ENCODE measurements around the gene C1orf35.

C1orf35 gene

GRCh38 chr1:228065543-228066347, 37.4 kb downstream of the C1orf35 start:
- POLR2A ChIA-PET: interaction anchor here (2.1 kb wide), 1 partner anchor 16 kb away, joined by 8 read pairs; the partner anchor contains the start of gene ARF1
- TF ChIP-seq TARDBP (IDR thresholded peaks at IDR 0.05) (no peak), ELF4 (IDR thresholded peaks at IDR 0.05) (no peak), FOXA1 (IDR thresholded peaks at IDR 0.05) (no peak), FOXM1 (IDR thresholded peaks at IDR 0.05; ENCODE audit: borderline replicate concordance) (no peak)
- DNase-seq (ENCODE audit: extremely low spot score): no peak
- CTCF ChIA-PET: no interaction called here

DNA sequence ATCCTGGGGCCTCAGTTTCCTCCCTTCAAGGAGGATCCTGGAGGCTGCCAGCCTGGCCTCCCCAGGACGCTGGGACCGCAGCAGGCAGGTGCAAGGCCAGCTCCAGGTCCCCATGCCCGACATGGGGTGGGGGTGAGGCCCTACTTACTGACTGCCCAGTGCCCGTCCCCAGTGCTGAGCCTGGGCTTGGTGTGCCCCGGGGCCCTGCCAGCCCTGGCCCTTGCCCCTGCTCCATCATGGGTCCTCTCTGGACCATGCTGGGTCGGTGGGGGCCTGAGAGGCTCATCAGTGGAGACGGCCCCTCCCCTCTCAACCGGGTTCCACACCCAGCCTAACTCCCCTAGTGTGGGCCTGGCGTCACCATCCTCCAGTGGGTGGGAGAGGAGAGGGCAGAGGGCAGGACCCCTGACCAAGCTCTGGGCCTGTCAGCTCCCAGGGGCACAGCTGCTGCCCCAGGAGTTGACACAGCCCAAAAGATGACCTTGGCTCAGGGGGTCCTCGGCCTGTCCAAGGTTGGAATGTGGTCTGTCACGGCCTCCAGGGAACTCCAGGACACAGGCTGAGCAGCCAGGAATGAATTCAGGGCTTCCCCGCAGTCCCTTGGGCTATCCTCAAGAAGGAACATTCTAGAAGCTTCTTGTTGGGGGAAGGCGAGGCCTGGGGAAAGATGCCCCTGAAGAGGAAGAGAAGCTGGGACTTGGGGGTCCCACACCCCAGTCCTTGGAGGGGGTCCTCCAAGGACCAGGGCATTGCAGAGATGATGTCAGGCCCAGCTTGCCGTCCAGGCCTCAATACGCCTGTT, 38.2 kb downstream of the C1orf35 start:
- DNase-seq (ENCODE audit: extremely low spot score): no peak
- no peak for TF ChIP-seq FOXA1 (IDR thresholded peaks at IDR 0.05)
- no peak for TF ChIP-seq HDGF (IDR thresholded peaks at IDR 0.05; ENCODE audit: borderline replicate concordance)
- no peak for TF ChIP-seq ARNT (IDR thresholded peaks at IDR 0.05)
- no peak for TF ChIP-seq ELF4 (IDR thresholded peaks at IDR 0.05)
- no peak for TF ChIP-seq FOXM1 (IDR thresholded peaks at IDR 0.05; ENCODE audit: borderline replicate concordance)
- TF ChIP-seq SUZ12 (IDR thresholded peaks at IDR 0.05): no peak
- no peak for TF ChIP-seq NFRKB (IDR thresholded peaks at IDR 0.05)
- no peak for TF ChIP-seq L3MBTL2 (conservative IDR thresholded peaks at IDR 0.05)
- no peak for TF ChIP-seq TARDBP (IDR thresholded peaks at IDR 0.05)
- TF ChIP-seq LEF1 (IDR thresholded peaks at IDR 0.05; ENCODE audit: borderline replicate concordance): no peak
- no peak for TF ChIP-seq BHLHE40 (IDR thresholded peaks at IDR 0.05; ENCODE audit: borderline replicate concordance)
- TF ChIP-seq CTBP1 (IDR thresholded peaks at IDR 0.05; ENCODE audit: borderline replicate concordance): no peak
- TF ChIP-seq, protein P1, sequence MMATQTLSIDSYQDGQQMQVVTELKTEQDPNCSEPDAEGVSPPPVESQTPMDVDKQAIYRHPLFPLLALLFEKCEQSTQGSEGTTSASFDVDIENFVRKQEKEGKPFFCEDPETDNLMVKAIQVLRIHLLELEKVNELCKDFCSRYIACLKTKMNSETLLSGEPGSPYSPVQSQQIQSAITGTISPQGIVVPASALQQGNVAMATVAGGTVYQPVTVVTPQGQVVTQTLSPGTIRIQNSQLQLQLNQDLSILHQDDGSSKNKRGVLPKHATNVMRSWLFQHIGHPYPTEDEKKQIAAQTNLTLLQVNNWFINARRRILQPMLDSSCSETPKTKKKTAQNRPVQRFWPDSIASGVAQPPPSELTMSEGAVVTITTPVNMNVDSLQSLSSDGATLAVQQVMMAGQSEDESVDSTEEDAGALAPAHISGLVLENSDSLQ (IDR thresholded peaks at IDR 0.05): no peak
- no peak for TF ChIP-seq FOXK2 (IDR thresholded peaks at IDR 0.05)
- TF ChIP-seq ZNF384 (IDR thresholded peaks at IDR 0.05): no peak
- no peak for TF ChIP-seq SP1 (IDR thresholded peaks at IDR 0.05)
- ChIA-PET POLR2A (no interaction called here), CTCF (no interaction called here)

- no peak for DNase-seq (ENCODE audit: extremely low spot score)
- ChIA-PET POLR2A (no interaction called here), CTCF (no interaction called here)
- no peak for TF ChIP-seq ARNT (IDR thresholded peaks at IDR 0.05)
- TF ChIP-seq SUZ12 (IDR thresholded peaks at IDR 0.05): no peak
- TF ChIP-seq ZNF384 (IDR thresholded peaks at IDR 0.05): no peak
- no peak for TF ChIP-seq LEF1 (IDR thresholded peaks at IDR 0.05; ENCODE audit: borderline replicate concordance)
- TF ChIP-seq NFRKB (IDR thresholded peaks at IDR 0.05): no peak
- no peak for TF ChIP-seq FOXA1 (IDR thresholded peaks at IDR 0.05)
- no peak for TF ChIP-seq TARDBP (IDR thresholded peaks at IDR 0.05)
- TF ChIP-seq FOXM1 (IDR thresholded peaks at IDR 0.05; ENCODE audit: borderline replicate concordance): no peak
- TF ChIP-seq, protein P1 (IDR thresholded peaks at IDR 0.05): no peak
- TF ChIP-seq L3MBTL2 (conservative IDR thresholded peaks at IDR 0.05): no peak
- no peak for TF ChIP-seq HDGF (IDR thresholded peaks at IDR 0.05; ENCODE audit: borderline replicate concordance)
- TF ChIP-seq SP1 (IDR thresholded peaks at IDR 0.05): no peak
- no peak for TF ChIP-seq FOXK2 (IDR thresholded peaks at IDR 0.05)
- no peak for TF ChIP-seq BHLHE40 (IDR thresholded peaks at IDR 0.05; ENCODE audit: borderline replicate concordance)
Observed at GRCh38 chr1:228064296-228064695, 38.8 kb downstream of the C1orf35 start.

GRCh38 chr1:228063251-228064191, 39.6 kb downstream of the C1orf35 start:
- TF ChIP-seq BHLHE40 (IDR thresholded peaks at IDR 0.05; ENCODE audit: borderline replicate concordance) (no peak), SUZ12 (IDR thresholded peaks at IDR 0.05) (no peak), FOXM1 (IDR thresholded peaks at IDR 0.05; ENCODE audit: borderline replicate concordance) (no peak)
- ChIA-PET CTCF (no interaction called here), POLR2A (no interaction called here)
- DNase-seq (ENCODE audit: extremely low spot score): no peak

DNA sequence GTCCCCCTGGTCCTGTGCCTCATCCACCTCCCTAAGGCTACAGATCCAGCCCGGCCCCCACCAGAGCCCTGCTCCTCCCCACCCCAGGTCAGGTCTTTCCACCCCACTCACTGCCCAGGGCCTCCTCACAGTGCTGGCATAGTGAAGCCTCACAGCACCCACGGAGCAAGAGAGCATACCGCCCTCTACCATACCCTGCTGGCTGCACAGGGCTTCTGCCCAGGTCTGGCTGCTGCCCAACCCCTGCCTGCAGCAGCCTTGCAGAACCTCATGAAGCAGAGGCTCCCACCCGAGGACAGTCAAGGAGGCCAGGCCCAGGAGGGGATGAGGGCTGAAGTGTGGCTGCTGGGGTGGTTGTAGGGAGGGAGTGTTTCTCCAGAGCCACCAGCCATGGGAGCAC, 40.3 kb downstream of the C1orf35 start:
- ChIA-PET CTCF (no interaction called here), POLR2A (no interaction called here)
- TF ChIP-seq, protein P1 (IDR thresholded peaks at IDR 0.05): no peak
- TF ChIP-seq L3MBTL2 (conservative IDR thresholded peaks at IDR 0.05): no peak
- no peak for TF ChIP-seq ZNF384 (IDR thresholded peaks at IDR 0.05)
- no peak for TF ChIP-seq FOXM1 (IDR thresholded peaks at IDR 0.05; ENCODE audit: borderline replicate concordance)
- no peak for TF ChIP-seq NFRKB (IDR thresholded peaks at IDR 0.05)
- TF ChIP-seq SUZ12 (IDR thresholded peaks at IDR 0.05): no peak
- TF ChIP-seq LEF1 (IDR thresholded peaks at IDR 0.05; ENCODE audit: borderline replicate concordance): no peak
- TF ChIP-seq ARNT (IDR thresholded peaks at IDR 0.05): no peak
- TF ChIP-seq BHLHE40 (IDR thresholded peaks at IDR 0.05; ENCODE audit: borderline replicate concordance): no peak
- no peak for DNase-seq (ENCODE audit: extremely low spot score)

Measured in HEK293T (cell line).